Urinary bladder (tissue), 4 donors: ENCODE data around the gene SORBS2. TPM values are rescaled to one million over a fixed set of nuclear protein-coding genes. Genes with fewer than 3 reads are reported as not detected.
"Not testable (repeated sequence)": the region's sequence is repeated elsewhere in the genome, so short reads cannot be mapped to it uniquely, and the experiment has no call there.

Source experiments
- DNase-seq: peaks from one replicate; pipeline ENCODE4 v3.0.0-alpha.2; 2015; ENCODE audit errors: extremely low spot score
- H3K27ac ChIP-seq: one replicate; pipeline ENCODE4 v1.5.1; 2013; ENCODE audit warnings: low read depth, mild to moderate bottlenecking, moderate library complexity
- H3K36me3 ChIP-seq: one replicate; pipeline ENCODE4 v1.6.1; 2013; ENCODE audit warnings: mild to moderate bottlenecking, moderate library complexity; ENCODE audit not compliant: insufficient read depth
- H3K4me1 ChIP-seq: one replicate; pipeline ENCODE4 v1.6.1; 2013; ENCODE audit warnings: mild to moderate bottlenecking, moderate library complexity; ENCODE audit not compliant: insufficient read depth
- H3K4me3 ChIP-seq: one replicate; pipeline ENCODE4 v1.5.1; 2013; ENCODE audit warnings: low read depth, low read length
- WGBS: extraction: QIAGEN DNeasy Blood & Tissue Kit; methylation state at CpG from one replicate; pipeline ENCODE4 v1.1.7; 2013; 5-methylcytosine and 5-hydroxymethylcytosine counted together
- polyA plus RNA-seq: library from polyadenylated mRNA; stranded (reverse); fragments of 200-250 nt; gene quantifications from one replicate; pipeline ENCODE4 v1.2.3, GENCODE V29; 2013
- total RNA-seq: library from RNA; depleted of rRNA; stranded (reverse); fragments of >200 nt; gene quantifications from one replicate; pipeline ENCODE4 v1.2.3, GENCODE V29; 2014
- donor health status: healthy with polysubstance abuse.
- donor health status: healthy.

SORBS2 gene
- total and polyA plus RNA-seq, 2 donors = 83.4 to 493 TPM

DNA sequence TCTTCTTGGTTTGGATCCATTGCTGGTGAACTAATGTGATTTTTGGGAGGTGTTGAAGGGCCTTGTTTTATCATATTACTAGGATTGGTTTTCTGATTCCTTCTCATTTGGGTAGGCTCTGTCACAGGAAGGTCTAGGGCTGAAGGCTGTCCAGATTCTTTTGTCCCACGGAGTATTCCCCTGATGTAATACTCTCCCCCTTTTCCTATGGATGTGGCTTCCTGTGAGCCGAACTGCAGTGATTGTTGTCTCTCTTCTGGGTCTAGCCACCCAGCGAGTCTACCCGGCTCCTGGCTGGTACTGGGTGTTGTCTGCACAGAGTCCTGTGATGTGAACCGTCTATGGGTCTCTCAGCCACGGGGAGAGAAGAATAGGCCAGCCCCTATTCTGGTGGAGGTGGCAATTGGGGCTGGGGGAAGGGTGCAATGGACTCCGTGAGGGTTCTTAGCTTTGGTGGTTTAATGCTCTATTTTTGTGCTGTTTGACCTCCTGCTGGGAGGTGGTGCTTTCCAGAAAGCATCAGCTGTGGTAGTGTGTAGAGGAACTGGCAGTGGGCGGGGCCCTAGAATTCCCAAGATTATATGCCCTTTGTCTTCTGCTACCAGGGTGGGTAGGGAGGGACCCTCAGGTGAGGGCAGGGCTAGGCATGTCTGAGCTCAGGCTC lies 252.6 kb downstream of the SORBS2 start:
- H3K36me3 ChIP-seq, H3K4me1 ChIP-seq, H3K4me3 ChIP-seq, DNase-seq, H3K27ac ChIP-seq: not testable (repeated sequence)
- 78% methylated on average over 8 of the region's 8 CpGs for WGBS

DNA sequence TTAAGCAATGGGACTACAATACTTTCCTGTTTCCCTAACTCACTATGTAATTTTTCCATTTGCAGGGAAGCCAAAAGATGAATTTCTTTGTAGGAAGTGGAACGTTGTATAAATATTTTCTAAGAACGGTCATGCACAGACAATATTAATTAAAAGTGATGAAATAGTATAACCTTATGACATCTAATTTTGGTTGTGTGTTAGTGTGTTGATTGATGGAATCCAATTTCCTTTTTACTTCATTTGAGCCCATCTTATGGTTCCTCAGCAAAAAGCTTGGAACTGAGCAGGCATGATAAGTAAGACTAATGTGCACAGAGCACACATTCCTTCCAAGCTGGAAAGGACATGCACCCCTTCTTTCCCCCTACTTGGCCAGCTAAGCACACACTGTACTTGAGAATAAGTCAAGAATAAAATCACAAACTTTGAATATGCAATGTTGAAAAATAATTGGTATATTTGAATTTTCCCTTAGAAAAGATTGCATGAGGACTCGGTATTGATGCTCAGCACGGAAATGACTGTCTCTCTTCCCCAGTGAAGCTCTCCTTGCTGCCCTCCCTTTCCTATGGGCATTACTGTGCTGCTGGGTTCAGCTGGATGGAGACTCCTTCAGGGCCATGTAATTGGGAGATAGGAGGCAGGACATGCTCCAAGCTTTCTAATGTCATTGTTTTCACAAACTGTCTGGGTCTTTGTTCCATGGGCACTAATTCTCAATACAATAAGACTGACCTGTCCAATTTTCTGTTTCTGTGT lies 257.4 kb downstream of the SORBS2 start:
- WGBS = 45% methylated on average over 4 of the region's 4 CpGs
- no peaks in the 10 kb centered on the region for H3K4me1 ChIP-seq
- H3K27ac ChIP-seq = no peak overlapping the region
- H3K4me3 ChIP-seq = no peak overlapping the region
- no peak for DNase-seq
- no peaks in the 10 kb centered on the region for H3K36me3 ChIP-seq

DNA sequence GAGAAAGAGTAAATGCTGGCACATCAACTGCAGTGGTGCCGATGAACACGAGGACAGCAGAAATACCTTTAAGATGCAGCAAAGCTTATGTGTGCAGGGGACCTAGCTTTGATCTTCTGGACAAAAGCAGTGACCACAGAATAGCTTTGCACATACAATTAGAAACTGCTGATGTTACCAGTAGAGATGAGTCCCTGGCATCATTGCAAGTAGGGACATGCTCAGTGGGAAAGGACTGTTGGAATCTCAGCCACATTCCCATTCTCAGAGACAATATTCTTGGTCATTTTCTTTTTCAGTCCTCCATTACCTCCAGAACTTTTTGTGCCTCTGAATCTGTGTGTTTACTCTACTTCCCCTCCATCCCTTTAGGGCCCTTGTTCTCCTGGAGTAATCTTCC lies 259.7 kb downstream of the SORBS2 start:
- 66% methylated on average over 2 of the region's 2 CpGs for WGBS
- Histone ChIP-seq H3K4me1 (no peaks in the 10 kb centered on the region), H3K36me3 (no peaks in the 10 kb centered on the region), H3K27ac (no peak overlapping the region), H3K4me3 (no peak overlapping the region)
- DNase-seq = no peak

DNA sequence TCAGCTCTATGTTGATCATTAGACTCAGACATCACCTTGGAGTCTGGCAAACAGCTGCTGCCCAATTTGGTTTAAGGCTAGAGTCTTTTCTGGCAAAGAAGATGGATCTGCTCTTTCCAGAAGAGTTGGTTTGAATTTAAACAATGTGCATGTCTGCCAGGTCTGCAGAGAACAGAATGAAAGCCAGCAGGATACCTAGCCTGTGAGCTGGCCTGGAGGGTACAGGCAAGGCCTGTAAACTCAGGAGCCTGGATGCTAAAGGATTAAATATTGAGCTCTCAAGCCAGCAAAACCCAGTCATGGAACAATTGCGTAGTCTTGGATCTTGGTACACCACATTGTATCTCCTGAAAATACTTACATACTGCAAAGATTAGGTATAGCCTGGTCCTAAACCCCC lies 261.1 kb downstream of the SORBS2 start:
- no peak overlapping the region for H3K27ac ChIP-seq
- H3K4me3 ChIP-seq = no peak overlapping the region
- DNase-seq = no peak
- WGBS = 49% methylated on average over 1 of the region's 1 CpG
- no peaks in the 10 kb centered on the region for H3K4me1 ChIP-seq
- H3K36me3 ChIP-seq = no peaks in the 10 kb centered on the region

DNA sequence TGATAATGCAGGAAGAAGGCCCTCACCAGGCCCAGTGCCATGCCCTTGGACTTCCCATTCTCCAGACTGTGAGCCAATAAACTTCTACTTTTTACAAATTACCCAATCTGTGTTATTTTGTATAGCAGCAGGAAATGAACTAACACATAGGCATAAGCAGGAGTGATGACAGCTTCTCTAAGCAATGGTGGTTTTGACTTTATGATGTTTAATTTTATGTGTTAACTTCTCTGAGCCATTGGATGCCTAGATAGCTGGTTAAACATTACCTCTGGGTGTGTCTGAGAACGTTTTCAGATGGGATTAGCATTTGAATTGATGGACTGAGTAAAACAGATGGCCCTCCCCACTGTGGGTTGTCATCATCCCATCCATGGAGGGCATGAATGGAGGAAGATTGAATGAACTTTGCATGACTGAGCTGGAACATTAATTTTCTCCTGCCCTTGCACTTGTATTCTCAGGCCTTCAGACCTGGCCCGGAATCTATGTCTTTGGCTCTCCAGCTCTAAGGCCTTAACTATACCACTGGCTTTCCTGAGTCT lies 262.8 kb downstream of the SORBS2 start:
- 59% methylated on average over 2 of the region's 2 CpGs for WGBS
- no peak for DNase-seq
- Histone ChIP-seq H3K4me3 (no peak overlapping the region), H3K4me1 (no peaks in the 10 kb centered on the region), H3K27ac (no peak overlapping the region), H3K36me3 (no peaks in the 10 kb centered on the region)

DNA sequence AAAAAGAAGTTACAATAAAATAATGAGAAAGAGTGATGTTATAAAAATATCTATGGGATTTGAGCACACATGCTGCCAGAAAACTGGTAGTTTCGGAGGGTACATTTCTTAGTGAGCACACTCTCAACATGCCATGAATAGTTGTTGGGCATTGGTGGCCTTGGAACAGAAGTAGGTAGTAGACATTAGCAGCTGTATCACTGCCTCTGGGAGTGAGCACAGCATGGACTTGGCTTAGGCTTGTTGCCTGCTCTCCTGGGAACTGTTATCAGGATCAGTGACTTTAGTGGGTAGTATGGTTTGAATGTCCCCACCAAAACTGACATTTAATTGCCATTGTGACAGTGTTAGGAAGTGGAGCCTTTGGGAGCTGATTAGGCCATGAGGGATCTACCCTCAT lies 263.4 kb downstream of the SORBS2 start:
- 89% methylated on average over 1 of the region's 1 CpG for WGBS
- H3K4me1 ChIP-seq = no peaks in the 10 kb centered on the region
- DNase-seq = no peak
- no peak overlapping the region for H3K27ac ChIP-seq
- H3K4me3 ChIP-seq = no peak overlapping the region
- no peaks in the 10 kb centered on the region for H3K36me3 ChIP-seq

DNA sequence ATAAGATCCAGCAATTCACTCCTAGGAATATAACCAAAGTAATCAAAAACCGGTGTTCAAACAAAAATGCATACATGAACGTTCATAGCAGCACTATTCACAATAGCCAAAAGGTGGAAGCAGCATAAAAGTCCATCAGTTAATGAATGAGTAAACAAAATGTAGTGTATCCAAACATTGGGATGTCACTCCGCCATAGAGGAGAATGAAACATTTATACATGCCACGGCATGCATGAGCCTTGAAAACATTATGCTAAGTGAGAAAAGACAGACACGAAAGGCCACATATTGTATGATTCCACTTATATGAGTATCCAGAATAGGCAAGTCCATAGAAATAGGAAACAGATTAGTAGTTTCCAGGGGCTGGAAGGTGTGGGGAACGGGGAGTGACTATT lies 265.7 kb downstream of the SORBS2 start:
- no peaks in the 10 kb centered on the region for H3K4me1 ChIP-seq
- no peak for DNase-seq
- no peaks in the 10 kb centered on the region for H3K36me3 ChIP-seq
- no peak overlapping the region for H3K27ac ChIP-seq
- WGBS = 90% methylated on average over 6 of the region's 6 CpGs
- H3K4me3 ChIP-seq = no peak overlapping the region

DNA sequence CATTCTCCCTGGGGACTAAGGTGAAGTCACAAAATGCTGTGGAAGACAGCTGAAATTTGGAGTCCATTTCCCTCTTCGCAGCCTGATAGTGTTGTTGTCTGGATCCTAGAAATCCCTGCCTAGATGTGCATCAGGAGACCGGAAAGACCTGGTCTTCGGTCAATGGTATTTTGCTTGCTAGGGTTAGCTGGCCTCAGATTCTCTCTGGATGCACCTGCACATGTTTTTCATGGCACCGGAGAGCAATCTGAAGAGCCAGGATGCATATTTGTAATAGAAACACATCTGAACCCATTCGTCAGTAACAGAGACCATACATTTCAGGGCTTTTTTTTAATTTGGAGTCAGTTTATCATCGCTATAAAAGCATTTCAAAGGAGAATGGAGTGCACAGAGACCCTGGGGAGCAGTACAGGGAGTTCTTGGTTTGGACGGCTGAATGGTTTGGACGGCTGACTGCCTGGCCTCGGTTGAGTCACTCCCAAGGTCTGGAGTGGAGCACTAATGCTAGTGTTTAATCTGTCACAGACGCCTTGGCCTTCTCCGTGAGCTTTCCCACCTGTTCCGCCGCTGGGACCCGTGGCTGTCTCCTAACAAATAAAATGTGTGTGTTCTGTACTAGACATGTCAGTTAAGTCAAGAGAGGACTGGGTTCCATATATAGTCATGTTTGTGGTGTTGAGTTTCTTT lies 269.2 kb downstream of the SORBS2 start:
- Histone ChIP-seq H3K36me3 (no peaks in the 10 kb centered on the region), H3K4me3 (no peak overlapping the region), H3K27ac (peak overlapping the region; percentile 25), H3K4me1 (no peaks in the 10 kb centered on the region)
- DNase-seq = peak; percentile 66
- 38% methylated on average over 14 of the region's 14 CpGs for WGBS

DNA sequence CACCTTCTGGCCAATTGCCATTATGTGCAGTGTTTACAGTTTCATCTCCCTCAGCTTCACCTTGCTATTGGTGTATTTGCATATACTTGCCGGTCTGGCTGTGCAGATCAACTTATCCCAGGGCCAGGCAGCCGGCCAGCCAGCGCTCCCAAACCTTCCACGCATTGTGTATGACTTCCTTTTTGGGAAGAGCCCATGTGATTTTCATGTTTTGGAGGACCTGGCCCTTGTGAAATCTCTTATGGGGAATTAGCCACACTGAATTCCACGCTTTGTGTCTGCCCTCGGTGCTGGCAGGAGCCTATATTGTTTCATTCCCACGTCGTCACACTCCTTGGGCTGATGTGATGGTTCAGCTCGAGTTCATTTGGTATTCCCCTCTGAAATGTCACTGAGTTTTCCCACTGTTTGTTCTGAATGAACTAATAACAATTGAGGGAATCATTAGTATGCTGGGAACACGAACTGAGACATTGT lies 270.7 kb downstream of the SORBS2 start:
- H3K4me1 ChIP-seq = no peaks in the 10 kb centered on the region
- H3K27ac ChIP-seq = no peak overlapping the region
- H3K4me3 ChIP-seq = no peak overlapping the region
- H3K36me3 ChIP-seq = no peaks in the 10 kb centered on the region
- WGBS = 17% methylated on average over 10 of the region's 10 CpGs
- DNase-seq = no peak

DNA sequence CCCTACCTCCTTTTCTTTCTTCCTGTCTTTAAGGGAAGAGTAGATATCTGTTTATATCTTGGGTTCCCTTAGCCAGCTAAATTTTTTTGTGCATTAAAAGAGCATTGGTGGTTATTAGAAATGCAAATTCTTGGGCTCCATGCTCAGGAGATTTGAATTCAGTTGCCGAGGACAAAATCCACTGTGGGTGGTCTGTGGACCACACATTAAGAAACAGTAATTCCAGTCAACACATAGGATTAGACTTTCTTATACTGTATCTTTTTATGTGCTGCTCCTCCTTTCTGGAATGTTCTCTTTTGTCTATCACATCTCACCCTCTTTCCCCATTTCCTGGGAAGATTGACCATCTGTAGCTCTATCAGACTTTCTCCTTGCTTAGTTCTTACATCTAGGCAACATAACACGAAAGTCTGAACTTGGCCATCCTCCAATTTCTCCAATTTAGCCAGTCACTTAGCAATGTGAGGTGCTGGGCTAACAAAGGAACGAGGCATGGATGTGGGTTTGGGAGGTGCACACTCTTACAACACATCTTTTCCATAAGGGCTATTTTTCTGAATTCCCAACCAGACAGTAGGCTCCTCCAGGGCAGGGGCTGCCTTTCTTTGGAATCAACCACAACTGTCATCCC lies 271.4 kb downstream of the SORBS2 start:
- Histone ChIP-seq H3K27ac (peak overlapping the region; percentile 72), H3K36me3 (no peaks in the 10 kb centered on the region), H3K4me3 (no peak overlapping the region), H3K4me1 (no peaks in the 10 kb centered on the region)
- DNase-seq = no peak
- 50% methylated on average over 3 of the region's 3 CpGs for WGBS

DNA sequence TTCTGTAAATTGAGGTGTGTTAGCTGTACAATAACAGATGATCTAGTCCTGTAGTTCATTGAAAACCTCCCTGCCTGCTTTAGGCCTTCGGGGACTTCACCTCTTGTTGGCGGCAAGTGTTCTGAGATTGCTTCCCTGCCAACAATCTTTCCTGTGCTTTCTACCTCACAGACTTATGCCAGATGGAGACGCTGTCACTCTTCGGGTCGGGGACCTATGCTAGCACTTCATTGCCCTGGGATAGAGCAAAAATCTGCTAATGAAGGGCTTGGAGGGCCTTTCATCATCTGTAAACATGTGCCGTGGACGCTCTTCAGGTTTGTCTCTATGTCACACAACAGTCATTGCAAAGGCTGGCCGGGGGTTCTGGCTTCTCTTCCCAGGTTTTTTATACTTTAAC lies 272.0 kb downstream of the SORBS2 start:
- Histone ChIP-seq H3K27ac (no peak overlapping the region), H3K4me1 (no peaks in the 10 kb centered on the region), H3K36me3 (no peaks in the 10 kb centered on the region), H3K4me3 (no peak overlapping the region)
- no peak for DNase-seq
- 56% methylated on average over 8 of the region's 8 CpGs for WGBS

DNA sequence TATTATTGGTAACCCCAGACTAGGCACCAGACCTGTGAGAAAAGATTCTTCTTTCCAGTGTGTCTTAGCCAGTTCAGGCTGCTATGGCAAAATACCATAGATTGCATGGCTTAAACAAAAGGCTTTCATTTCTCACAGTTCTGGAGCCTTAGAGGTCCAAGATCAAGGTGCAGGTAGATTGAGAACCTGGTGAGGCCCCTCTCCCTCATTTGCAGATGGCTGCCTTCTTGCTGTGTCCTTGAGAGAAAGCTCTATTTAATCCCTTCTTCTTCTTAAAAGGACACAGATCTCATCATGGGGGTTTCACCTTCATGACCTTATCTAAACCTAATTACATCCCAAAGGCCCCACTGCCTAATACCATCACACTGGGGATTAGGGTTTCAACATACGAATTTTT lies 273.2 kb downstream of the SORBS2 start:
- WGBS = 24% methylated on average over 1 of the region's 1 CpG
- Histone ChIP-seq H3K27ac (no peak overlapping the region), H3K4me3 (no peak overlapping the region), H3K36me3 (no peaks in the 10 kb centered on the region), H3K4me1 (peaks cover 1% of the 10 kb centered on the region)
- no peak for DNase-seq

DNA sequence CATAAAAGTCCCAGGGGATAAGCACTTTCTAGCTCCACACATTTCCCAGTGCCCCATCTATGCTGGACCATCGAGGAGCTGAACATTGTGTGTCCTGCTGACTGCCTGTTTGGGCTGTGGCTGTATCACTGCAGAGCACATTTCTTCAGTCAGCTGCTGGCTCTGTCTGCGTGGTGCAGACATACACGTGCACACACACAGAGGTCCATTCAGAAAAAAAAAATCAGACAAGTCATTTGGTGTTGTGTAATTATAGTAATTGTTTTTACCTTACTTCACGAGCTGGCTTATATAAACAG lies 275.6 kb downstream of the SORBS2 start:
- DNase-seq = no peak
- Histone ChIP-seq H3K4me1 (peaks cover 1% of the 10 kb centered on the region), H3K27ac (no peak overlapping the region), H3K4me3 (no peak overlapping the region), H3K36me3 (no peaks in the 10 kb centered on the region)
- WGBS = 13% methylated on average over 4 of the region's 4 CpGs
